Measurements from ENCODE around the gene SAE1.
"Not testable (repeated sequence)": the region's sequence is repeated elsewhere in the genome, so short reads cannot be mapped to it uniquely, and the experiment has no call there.

SAE1 gene

DNA sequence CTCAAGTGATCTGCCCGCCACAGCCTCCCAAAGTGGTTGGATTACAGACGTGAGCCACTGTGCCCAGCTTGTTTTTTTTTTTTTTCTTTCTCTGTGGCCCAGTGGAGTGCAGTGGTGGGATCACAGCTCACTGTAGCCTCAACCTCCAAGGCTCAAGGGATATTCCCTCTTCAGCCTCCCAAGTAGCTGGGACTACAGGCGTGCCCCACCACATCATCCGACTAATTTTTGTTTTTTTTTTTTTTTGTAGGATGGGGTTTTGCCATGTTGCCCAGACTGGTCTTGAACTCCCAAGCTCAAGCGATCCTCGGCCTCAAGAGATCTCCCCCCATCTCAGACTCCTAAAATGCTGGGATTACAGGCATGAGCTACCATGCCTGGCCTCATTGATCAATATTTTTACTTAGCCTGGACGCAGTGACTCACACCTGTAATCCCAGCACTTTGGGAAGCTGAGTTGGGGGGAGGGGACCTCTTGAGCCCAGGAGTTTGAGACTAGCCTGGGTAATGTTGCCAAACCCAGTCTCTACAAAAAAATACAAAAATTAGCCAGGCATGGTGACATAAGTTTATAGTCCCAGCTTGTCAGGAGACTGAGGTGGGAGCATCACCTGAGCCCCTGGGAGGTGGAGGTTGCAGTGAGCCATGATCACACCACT, 1.7 kb downstream of the SAE1 start:
- DNase-seq = no peak

GRCh38 chr19:47133021-47133471, 2.4 kb downstream of the SAE1 start:
- DNase-seq = no peak

DNA sequence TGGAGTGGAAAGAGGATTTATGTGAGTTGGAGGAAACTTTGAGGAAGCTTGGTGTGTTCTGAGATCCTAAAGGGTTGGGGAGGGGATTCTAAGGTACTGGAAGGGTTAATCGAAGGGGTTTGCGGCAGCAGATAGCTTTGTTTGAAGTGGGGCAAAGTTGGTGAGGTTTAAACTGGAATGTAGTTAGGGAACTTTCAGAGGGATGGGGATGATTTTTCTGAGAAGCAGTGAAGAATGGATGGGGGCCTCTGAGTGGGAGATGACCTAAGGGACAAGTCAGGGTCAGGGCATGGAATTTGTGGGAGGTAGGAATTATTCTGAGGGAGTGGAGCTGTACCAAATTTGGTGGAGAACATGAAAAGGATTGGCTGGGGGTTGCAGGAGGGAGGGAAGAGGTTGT, 3.9 kb downstream of the SAE1 start:
- DNase-seq = no peak

DNA sequence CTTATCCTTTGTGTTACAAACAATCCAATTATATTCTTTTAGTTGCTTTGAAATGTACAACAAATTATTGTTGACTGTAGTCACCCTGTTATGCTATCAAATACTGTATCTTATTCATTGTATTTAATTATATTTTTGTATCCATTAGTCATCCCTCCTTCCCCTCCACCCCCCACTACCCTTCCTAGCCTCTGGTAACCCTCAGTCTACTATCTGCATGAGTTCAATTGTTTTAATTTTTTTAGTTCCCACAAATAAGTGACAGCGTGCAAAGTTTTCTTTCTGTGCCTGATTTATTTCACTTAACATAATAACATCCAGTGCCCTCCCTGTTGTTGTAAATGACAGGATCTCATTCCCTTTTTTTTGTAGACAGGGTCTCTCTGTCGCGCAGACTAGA, 4.5 kb downstream of the SAE1 start:
- no peak for DNase-seq

DNA sequence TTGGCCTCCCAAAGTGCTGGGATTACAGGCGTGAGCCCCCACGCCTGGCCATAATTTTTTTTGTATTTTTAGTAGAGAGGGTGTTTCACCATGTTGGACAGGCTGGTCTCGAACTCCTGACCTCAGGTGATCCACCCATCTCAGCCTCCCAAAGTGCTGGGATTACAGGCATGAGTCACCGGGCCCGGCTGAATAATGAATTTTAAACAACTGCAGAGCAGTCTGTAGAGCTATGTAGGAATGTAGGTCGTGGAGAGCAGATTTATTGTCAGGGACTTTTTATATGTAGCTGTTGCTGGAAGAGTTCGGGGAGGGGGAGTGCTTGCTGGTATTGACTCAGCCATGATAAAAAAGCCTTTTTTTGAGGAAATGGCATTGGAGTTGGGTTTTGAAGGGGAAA, 10.6 kb downstream of the SAE1 start:
- DNase-seq = not testable (repeated sequence)

- DNase-seq = no peak
Measured at GRCh38 chr19:47141695-47142094, 11.1 kb downstream of the SAE1 start.

DNA sequence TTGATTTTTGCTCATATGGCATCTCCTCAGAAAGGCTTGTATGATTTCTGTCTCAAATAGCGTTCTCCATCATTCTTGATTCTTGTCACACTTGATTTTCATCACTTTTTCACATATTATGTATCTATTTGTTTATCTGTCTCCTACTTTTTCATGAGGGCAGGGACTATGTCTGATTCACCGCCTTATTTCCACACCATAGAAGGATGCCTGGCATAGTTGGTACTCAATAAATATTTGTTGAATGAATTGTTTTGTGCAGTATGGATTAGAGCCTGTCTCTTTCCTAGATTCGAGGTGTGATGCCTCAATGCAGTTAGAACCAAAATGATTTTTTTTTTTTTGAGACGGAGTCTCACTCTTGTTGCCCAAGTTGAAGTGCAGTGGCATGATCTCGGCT, 12.1 kb downstream of the SAE1 start:
- no peak for DNase-seq

DNA sequence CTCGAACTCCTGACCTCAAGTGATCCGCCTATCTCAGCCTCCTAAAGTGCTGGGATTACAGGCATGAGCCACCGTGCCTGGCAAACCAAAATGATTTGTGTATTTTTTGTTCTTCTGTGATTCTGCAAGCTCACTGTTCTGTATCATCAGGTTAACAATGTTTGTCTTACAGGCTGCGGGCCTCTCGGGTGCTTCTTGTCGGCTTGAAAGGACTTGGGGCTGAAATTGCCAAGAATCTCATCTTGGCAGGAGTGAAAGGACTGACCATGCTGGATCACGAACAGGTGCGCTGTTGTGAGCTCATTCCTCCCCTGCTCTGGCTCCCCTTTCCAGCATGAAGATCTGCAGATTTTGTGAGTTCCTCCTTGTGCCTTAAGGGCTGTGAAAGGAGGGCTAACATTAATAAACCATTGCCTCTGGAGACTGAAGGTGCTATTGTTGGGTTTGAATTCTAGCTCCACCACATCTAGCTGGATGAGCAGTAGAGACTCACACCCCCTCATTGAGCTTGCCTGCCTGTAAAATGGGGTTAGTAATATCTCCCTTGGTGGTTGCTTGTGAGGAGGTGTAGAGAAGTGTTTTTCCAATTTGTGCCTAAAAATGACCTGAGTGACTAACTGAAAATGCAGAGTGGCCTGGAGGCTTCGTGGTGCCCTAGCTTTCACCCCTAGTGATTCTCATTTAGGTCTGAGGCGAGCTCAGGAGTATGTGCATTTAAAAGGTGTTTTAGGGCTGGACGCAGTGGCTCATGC, 12.9 kb downstream of the SAE1 start:
- DNase-seq = no peak

DNA sequence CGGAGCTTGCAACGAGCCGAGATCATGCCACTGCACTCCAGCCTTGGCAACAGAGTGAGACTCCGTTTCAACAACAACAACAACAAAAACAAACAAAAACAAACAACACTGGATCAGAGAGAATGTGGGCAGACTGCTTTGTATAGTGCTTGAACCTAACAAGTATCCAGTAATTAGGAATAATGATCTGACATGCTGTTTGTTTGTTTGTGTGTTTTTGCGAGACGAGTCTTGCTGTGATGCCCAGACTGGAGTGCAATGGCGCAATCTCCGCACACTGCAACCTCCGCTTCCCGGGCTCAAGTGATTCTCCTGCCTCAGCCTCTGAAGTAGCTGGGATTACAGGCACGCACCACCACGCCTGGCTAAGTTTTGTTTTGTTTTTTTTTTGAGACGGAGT, 14.0 kb downstream of the SAE1 start:
- no peak for DNase-seq

GRCh38 chr19:47145639-47146486, 15.2 kb downstream of the SAE1 start:
- DNase-seq = no peak

DNA sequence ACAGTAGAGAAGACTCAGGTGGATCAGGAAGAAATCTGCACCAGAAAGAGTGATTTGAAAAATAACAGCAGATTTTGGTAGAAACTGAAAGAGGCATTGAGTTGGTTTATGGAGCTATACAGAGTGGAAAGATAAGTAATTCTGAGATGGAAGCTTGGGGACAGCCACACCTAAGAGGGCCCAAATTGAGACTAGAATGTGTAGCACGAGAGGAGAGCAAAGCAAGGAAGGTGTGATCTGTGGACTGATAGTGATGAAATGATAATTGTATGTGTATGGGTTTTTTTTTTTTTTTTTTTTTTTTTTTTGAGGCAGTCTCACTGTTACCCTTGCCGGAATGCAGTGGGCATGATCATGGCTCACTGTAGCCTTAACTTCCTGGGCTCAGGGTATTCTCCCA, 16.3 kb downstream of the SAE1 start:
- DNase-seq = no peak

DNA sequence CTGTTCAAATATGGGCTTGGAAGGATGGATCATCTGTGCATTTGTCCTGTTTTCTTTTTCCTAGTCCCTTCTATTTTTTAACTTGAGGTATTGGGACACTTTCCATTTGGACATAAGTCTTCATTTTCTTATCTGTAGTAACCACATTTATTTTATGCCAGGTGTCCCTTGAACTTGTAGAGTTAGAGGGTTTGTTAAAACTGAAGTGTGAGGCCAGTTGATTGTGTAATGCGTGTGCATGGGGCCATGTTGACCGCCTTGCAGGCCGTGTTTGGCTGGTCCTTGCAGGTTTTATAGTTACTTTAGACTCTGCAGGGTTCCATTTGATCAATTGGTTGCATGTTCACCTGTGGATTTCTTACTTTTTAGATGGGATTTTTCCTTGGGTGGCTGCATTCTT, 21.0 kb downstream of the SAE1 start:
- no peak for DNase-seq

- no peak for DNase-seq
Measured at GRCh38 chr19:47152205-47152604, 21.6 kb downstream of the SAE1 start.

GRCh38 chr19:47152632-47153031, 22.0 kb downstream of the SAE1 start:
- no peak for DNase-seq

DNA sequence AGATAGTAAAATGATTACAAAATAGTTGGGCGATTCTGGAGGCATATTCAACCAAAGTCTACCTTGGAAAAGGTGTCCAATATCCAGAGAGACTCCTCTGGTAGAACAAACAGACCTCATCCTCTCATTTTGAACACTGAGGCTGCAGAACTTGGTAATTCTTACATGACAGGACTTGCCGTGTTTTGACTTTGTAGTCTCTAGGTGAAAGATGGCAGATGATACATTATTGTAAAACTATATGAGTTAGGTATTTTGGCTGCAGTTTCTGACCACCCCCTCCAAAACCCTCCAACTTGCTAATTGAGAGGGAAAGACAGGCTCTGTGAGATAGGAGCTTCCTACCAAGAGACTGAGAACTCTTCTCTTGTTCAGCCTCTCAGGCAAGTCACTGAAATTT, 22.6 kb downstream of the SAE1 start:
- DNase-seq = no peak

- DNase-seq = no peak
Measured at GRCh38 chr19:47155148-47155547, 24.5 kb downstream of the SAE1 start.

DNA sequence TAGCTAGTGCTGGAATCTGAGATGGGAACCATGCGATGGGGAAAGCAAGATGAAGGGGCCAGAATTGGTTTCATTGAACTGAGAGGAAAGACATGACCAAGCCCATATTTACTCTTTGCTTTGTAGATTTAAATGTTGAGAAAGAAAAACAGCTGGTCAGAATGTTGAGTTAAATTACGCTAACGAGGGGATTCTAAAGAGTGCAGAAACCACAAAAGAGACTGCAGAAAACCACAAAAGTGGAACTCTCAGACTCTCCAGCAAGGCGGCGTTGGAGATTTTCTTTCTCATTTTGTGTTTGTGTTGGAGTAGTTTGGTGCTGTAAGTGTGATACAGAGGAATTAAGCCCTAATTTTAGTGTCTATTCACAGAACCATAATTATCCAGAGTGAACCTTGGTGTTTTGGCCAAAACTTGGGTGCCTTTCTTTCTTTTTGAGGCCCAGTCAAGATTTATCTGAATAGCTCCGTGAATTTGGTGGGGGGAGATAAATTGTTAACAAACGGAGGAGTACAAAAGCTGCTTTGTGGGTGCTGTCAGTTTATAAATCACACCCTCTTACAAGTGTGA, 26.3 kb downstream of the SAE1 start:
- no peak for DNase-seq

DNA sequence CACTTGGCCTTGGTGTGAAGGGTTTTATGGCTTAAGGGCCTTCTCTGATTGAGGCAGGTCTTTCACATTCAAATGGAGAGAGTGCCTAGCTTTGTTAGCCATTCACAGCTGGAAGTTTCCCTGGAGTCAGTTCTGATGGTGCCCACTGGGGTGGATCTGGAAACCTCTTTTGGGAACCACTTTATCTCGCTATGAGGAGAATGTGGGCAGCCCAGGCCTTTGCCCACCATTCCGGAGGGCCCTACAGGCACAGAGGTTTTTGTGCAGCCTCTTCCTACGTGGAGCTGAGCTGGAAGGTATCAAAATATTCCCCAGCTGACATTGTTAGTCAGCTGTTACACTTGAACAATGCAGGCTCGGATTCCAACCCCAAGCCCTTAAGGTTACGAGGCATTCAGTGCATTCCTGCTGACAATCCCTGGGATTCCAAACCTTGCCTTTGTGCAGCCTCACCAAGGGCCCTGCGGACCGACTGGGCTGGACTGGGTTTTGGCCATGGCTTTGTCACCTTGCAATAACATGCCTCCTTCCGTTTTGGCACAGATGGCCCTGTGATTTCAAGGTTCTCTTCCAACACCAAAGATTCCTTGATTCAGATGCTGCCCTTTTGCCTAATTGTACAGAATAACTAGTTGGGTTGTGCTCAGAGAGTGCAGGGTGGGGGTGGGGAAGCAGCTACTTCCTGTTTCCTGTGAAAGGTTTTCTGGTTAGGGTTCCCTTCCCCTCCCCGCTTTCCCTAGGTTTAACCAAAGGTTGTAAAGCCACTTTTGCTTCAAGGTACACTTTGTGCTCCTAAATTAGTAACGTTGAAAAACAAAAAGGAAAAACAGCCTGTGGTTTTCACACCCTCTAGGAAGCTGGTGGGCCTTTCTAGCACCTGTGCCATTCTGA, 27.0 kb downstream of the SAE1 start:
- DNase-seq = peak; percentile 17

DNA sequence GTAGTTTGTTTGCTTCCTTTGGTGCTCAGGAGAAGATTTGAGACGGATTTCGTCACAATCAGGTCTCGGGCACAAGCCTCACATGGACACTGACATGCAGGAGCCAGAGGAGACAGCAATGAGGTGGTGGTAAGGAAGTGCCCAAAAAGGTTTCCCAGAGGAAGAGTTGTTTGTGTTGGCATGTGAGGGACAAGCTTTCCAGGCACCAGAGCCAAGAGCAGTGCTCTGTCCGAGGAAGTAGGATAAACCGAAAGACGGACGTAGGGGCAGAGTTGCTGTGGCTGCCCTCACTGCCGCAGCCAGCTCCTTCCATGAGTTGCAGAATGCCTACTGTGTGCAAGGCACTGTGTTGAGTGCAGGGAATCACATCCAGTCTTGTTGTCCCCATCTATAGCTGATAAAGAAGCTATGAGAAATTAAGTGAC, 27.7 kb downstream of the SAE1 start:
- DNase-seq = no peak

DNA sequence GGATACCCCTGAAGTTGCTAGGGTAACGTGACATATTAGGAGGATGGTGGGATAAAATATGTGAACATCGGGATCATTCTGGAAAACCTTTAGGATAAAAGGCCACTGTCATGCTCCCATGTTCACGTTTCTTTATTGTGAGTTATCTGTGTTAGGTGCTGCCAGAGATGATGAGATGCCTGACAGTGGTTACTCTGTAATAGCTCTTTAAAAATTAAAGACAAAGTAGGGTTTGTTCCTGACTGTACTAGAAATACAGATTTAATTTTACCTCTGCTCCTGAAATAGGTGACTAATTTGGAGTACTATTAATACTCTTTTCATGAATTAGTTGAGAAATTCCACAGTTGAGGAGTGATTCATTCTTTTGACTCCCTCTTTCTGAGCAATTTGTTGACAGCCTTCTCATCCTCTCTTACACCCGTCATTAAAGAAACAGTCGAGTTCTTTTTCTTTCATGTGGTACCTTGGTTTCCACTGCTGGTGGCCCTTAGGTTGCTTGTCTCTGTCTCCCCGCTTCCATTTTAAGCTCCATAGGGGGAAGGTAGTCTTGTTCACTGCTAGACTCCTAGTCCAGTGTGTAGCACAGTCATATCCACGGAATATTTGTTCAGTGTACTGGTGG, 28.4 kb downstream of the SAE1 start:
- DNase-seq = no peak

- no peak for DNase-seq
Measured at GRCh38 chr19:47161876-47162489, 31.3 kb downstream of the SAE1 start.

All from 8988T (cell line).